Activated naive CD4-positive, alpha-beta T cell treated with anti-CD3 and anti-CD28 coated beads for 36 hours (primary cell): ENCODE measurements around the gene NAV2. TPM values are rescaled to one million over a fixed set of nuclear protein-coding genes. Genes with fewer than 3 reads are reported as not detected.
"Not testable (repeated sequence)": the region's sequence is repeated elsewhere in the genome, so short reads cannot be mapped to it uniquely, and the experiment has no call there.

Experiments
- CTCF ChIA-PET: fragments of 350-600 bp; sonication (Branson Sonifier 250); formaldehyde crosslinking; loops from one replicate; lab custom pipeline; 2021; ENCODE audit warnings: antibody characterized with exemption; lab: Charles Lee
- DNase-seq: peaks from one replicate; pipeline ENCODE4 v3.0.0-alpha.2; 2020
- H3K27ac Mint-ChIP-seq: one replicate; pipeline ENCODE4 v1.8.0; 2021; ENCODE audit warnings: mild to moderate bottlenecking, mixed read lengths
- H3K27me3 Mint-ChIP-seq: one replicate; pipeline ENCODE4 v1.8.0; 2021; ENCODE audit warnings: low read depth, mixed read lengths
- H3K36me3 Mint-ChIP-seq: one replicate; pipeline ENCODE4 v1.8.0; 2021; ENCODE audit warnings: low read depth, mixed read lengths
- H3K4me1 Mint-ChIP-seq: one replicate; pipeline ENCODE4 v1.8.0; 2021; ENCODE audit warnings: low read depth, mixed read lengths
- H3K4me3 Mint-ChIP-seq: one replicate; pipeline ENCODE4 v1.8.0; 2021; ENCODE audit warnings: mild to moderate bottlenecking, moderate library complexity, mixed read lengths
- H3K9me3 Mint-ChIP-seq: one replicate; pipeline ENCODE4 v1.8.0; 2021; ENCODE audit warnings: mixed read lengths
- intact Hi-C: fragments of 100-400 bp; cut with micrococcal nuclease; formaldehyde crosslinking; loops from one replicate; pipeline ENCODE4 v1.15.1; 2023
- total RNA-seq, 2 experiments: library from RNA; stranded (reverse); gene quantifications; one replicate each; pipeline ENCODE4 v1.2.3, GENCODE V29; 2021

The NAV2 gene
- total RNA-seq, 2 experiments from 2014 or later, result 0.20 to 0.41 TPM

- H3K36me3 Mint-ChIP-seq, H3K9me3 Mint-ChIP-seq, intact Hi-C loops, H3K4me1 Mint-ChIP-seq, H3K4me3 Mint-ChIP-seq, H3K27ac Mint-ChIP-seq, CTCF ChIA-PET, DNase-seq: not testable (repeated sequence)
- H3K27me3 Mint-ChIP-seq, result peaks cover 14% of the 10 kb centered on the region
Measured at GRCh38 chr11:20083877-20084276, 371.2 kb downstream of the NAV2 start.

GRCh38 chr11:20084921-20085814 lies 372.5 kb downstream of the NAV2 start:
- Mint-ChIP-seq H3K27me3 (peaks cover 11% of the 10 kb centered on the region), H3K4me3 (no peak overlapping the region), H3K36me3 (no peaks in the 10 kb centered on the region), H3K27ac (no peak overlapping the region), H3K9me3 (no peaks in the 10 kb centered on the region), H3K4me1 (no peaks in the 10 kb centered on the region)
- CTCF ChIA-PET, result no interaction called here
- intact Hi-C loops, result no loop called here
- no peak for DNase-seq

- Mint-ChIP-seq H3K4me1 (no peaks in the 10 kb centered on the region), H3K27ac (no peak overlapping the region), H3K27me3 (peaks cover 10% of the 10 kb centered on the region), H3K4me3 (no peak overlapping the region), H3K9me3 (no peaks in the 10 kb centered on the region), H3K36me3 (no peaks in the 10 kb centered on the region)
- CTCF ChIA-PET, result no interaction called here
- no peak for DNase-seq
- intact Hi-C loops, result no loop called here
Measured at GRCh38 chr11:20085918-20086317, 373.3 kb downstream of the NAV2 start.

- Mint-ChIP-seq H3K9me3 (no peaks in the 10 kb centered on the region), H3K27ac (no peak overlapping the region), H3K4me1 (no peaks in the 10 kb centered on the region), H3K27me3 (peaks cover 7% of the 10 kb centered on the region), H3K4me3 (no peak overlapping the region), H3K36me3 (no peaks in the 10 kb centered on the region)
- intact Hi-C loops, result no loop called here
- CTCF ChIA-PET, result no interaction called here
- DNase-seq, result no peak
Measured at GRCh38 chr11:20087118-20087521, 374.5 kb downstream of the NAV2 start.

- Mint-ChIP-seq H3K4me3 (no peak overlapping the region), H3K27ac (no peak overlapping the region), H3K36me3 (no peaks in the 10 kb centered on the region), H3K27me3 (peaks cover 3% of the 10 kb centered on the region), H3K4me1 (no peaks in the 10 kb centered on the region), H3K9me3 (no peaks in the 10 kb centered on the region)
- intact Hi-C loops, result no loop called here
- DNase-seq, result no peak
- CTCF ChIA-PET, result interaction anchor here (0.6 to 1.3 kb wide), 3 partner anchors 138 to 787 kb away, joined by 3 read pairs; no protein-coding TSS in a partner anchor
Measured at GRCh38 chr11:20088397-20089225, 376.0 kb downstream of the NAV2 start.

- peaks cover 3% of the 10 kb centered on the region for H3K27me3 Mint-ChIP-seq
- no peaks in the 10 kb centered on the region for H3K36me3 Mint-ChIP-seq
- H3K9me3 Mint-ChIP-seq, result no peaks in the 10 kb centered on the region
- H3K27ac Mint-ChIP-seq, result no peak overlapping the region
- H3K4me3 Mint-ChIP-seq, result no peak overlapping the region
- CTCF ChIA-PET, result interaction anchor here (0.7 kb wide), 1 partner anchor 301 kb away, joined by 3 read pairs; no protein-coding TSS in a partner anchor
- intact Hi-C loops, result no loop called here
- no peaks in the 10 kb centered on the region for H3K4me1 Mint-ChIP-seq
- DNase-seq, result no peak
Measured at GRCh38 chr11:20089367-20089766, 376.7 kb downstream of the NAV2 start.

- CTCF ChIA-PET, result interaction anchor here (0.7 kb wide), 1 partner anchor 606 kb away, joined by 3 read pairs; no protein-coding TSS in a partner anchor
- intact Hi-C loops, result no loop called here
Measured at GRCh38 chr11:20089796-20090653, 377.4 kb downstream of the NAV2 start.

GRCh38 chr11:20090654-20091374 lies 378.2 kb downstream of the NAV2 start:
- peaks cover 3% of the 10 kb centered on the region for H3K27me3 Mint-ChIP-seq
- no peaks in the 10 kb centered on the region for H3K36me3 Mint-ChIP-seq
- H3K27ac Mint-ChIP-seq, result no peak overlapping the region
- H3K4me1 Mint-ChIP-seq, result no peaks in the 10 kb centered on the region
- H3K9me3 Mint-ChIP-seq, result no peaks in the 10 kb centered on the region
- no peak overlapping the region for H3K4me3 Mint-ChIP-seq
- intact Hi-C loops, result no loop called here
- no peak for DNase-seq
- CTCF ChIA-PET, result no interaction called here

More at GRCh38 chr11:20089796-20090653, 377.4 kb downstream of the NAV2 start:
- no peak overlapping the region for H3K4me3 Mint-ChIP-seq
- DNase-seq, result no peak
- no peaks in the 10 kb centered on the region for H3K36me3 Mint-ChIP-seq
- H3K4me1 Mint-ChIP-seq, result no peaks in the 10 kb centered on the region
- H3K9me3 Mint-ChIP-seq, result no peaks in the 10 kb centered on the region
- no peak overlapping the region for H3K27ac Mint-ChIP-seq
- H3K27me3 Mint-ChIP-seq, result peaks cover 3% of the 10 kb centered on the region

- no peaks in the 10 kb centered on the region for H3K27me3 Mint-ChIP-seq
- CTCF ChIA-PET, result interaction anchor here (0.7 to 1.3 kb wide), 2 partner anchors 17 to 34 kb away, joined by 3 read pairs; no protein-coding TSS in a partner anchor
- no peak for DNase-seq
- no peaks in the 10 kb centered on the region for H3K36me3 Mint-ChIP-seq
- H3K27ac Mint-ChIP-seq, result no peak overlapping the region
- H3K9me3 Mint-ChIP-seq, result no peaks in the 10 kb centered on the region
- intact Hi-C loops, result no loop called here
- no peak overlapping the region for H3K4me3 Mint-ChIP-seq
- no peaks in the 10 kb centered on the region for H3K4me1 Mint-ChIP-seq
Measured at GRCh38 chr11:20093775-20094174, 381.1 kb downstream of the NAV2 start.

GRCh38 chr11:20095189-20095588 lies 382.6 kb downstream of the NAV2 start:
- Mint-ChIP-seq H3K36me3 (no peaks in the 10 kb centered on the region), H3K4me3 (no peak overlapping the region), H3K27ac (no peak overlapping the region), H3K9me3 (no peaks in the 10 kb centered on the region), H3K4me1 (no peaks in the 10 kb centered on the region), H3K27me3 (no peaks in the 10 kb centered on the region)
- CTCF ChIA-PET, result no interaction called here
- DNase-seq, result no peak
- intact Hi-C loops, result no loop called here
